HL-60 (cell line): ENCODE results near the gene BRSK1.

Experiments
- DNase-seq, 2 experiments: peaks; one replicate each; pipeline ENCODE4 v3.0.0-alpha.2; 2010 to 2020; ENCODE audit warnings: low read depth in 1 of 2, low spot score in 1 of 2
- H3K27ac ChIP-seq: fragments of 250-450 bp; sonication (Bioruptor Pico); replicated peaks from 2 replicates; pipeline ENCODE4 v1.5.1; 2020; ENCODE audit warnings: mild to moderate bottlenecking, moderate library complexity
- H3K27me3 ChIP-seq: fragments of 250-450 bp; sonication (Bioruptor Pico); 2 replicates; pipeline ENCODE4 v1.5.1; 2021; ENCODE audit warnings: mild to moderate bottlenecking, moderate library complexity; ENCODE audit not compliant: insufficient read depth, poor library complexity, severe bottlenecking
- H3K4me3 ChIP-seq: replicated peaks from 2 replicates; pipeline ENCODE4 v1.5.1; 2011; ENCODE audit warnings: mild to moderate bottlenecking, control low read depth, low read length; ENCODE audit not compliant: insufficient read depth
- CTCF ChIP-seq: IDR thresholded peaks from one replicate; pipeline ENCODE4 v1.5.1; 2011; ENCODE audit warnings: low read length, control low read depth, inconsistent platforms; ENCODE audit not compliant: insufficient read depth
- GABPA ChIP-seq: IDR thresholded peaks from 2 replicates; pipeline ENCODE4 v1.6.1; 2012; ENCODE audit warnings: low read depth
- POLR2AphosphoS5 ChIP-seq: IDR thresholded peaks from 2 replicates; pipeline ENCODE4 v1.6.1; 2012; ENCODE audit warnings: low read depth
- REST ChIP-seq: IDR thresholded peaks from 2 replicates; pipeline ENCODE4 v1.6.1; 2012; ENCODE audit warnings: low read depth; ENCODE audit not compliant: insufficient replicate concordance
- SPI1 ChIP-seq: IDR thresholded peaks from 2 replicates; pipeline ENCODE4 v1.6.1; 2012; ENCODE audit warnings: low read depth, mild to moderate bottlenecking, borderline replicate concordance

The BRSK1 gene

GRCh38 chr19:55279770-55280643 lies 3.8 kb upstream of the BRSK1 start, which contains the start of gene HSPBP1:
TSS of gene HSPBP1 (minus strand) at chr19:55280110. CDS start at chr19:55279608, 502 bp downstream.
- peak; percentile 94 to 95 for DNase-seq
- 0 out of 2 replicates have a peak, but pooled peaks have one; percentile 3 for TF ChIP-seq SPI1
- peak; percentile 68; the same call in 1 of the 2 replicates for TF ChIP-seq POLR2AphosphoS5
- TF ChIP-seq REST: peak; percentile 58
- TF ChIP-seq CTCF: no peak
- peak; percentile 96 for TF ChIP-seq GABPA
- Histone ChIP-seq H3K27me3 (peaks cover 3% of the 10 kb centered on the region), H3K4me3 (peak within 1 kb of the TSS; percentile 73), H3K27ac (peak within 1 kb of the TSS; percentile 79)

- no peak overlapping the region for H3K4me3 ChIP-seq
- TF ChIP-seq GABPA (no peak), SPI1 (no peak), REST (no peak), POLR2AphosphoS5 (no peak), CTCF (no peak)
- DNase-seq: no peak
- no peak overlapping the region for H3K27ac ChIP-seq
- peaks cover 3% of the 10 kb centered on the region for H3K27me3 ChIP-seq
Observed at GRCh38 chr19:55284405-55285058, 735 bp downstream of the BRSK1 start.

- H3K27me3 ChIP-seq: peaks cover 3% of the 10 kb centered on the region
- no peak for DNase-seq
- H3K4me3 ChIP-seq: no peak overlapping the region
- TF ChIP-seq CTCF: no peak
- no peak for TF ChIP-seq SPI1
- TF ChIP-seq GABPA: no peak
- no peak for TF ChIP-seq REST
- TF ChIP-seq POLR2AphosphoS5: no peak
- no peak overlapping the region for H3K27ac ChIP-seq
Observed at GRCh38 chr19:55285229-55285890, 1.6 kb downstream of the BRSK1 start.
